Hepatocyte (in vitro differentiated cells): ENCODE results near the gene CYB561. TPM values are rescaled to one million over a fixed set of nuclear protein-coding genes. Genes with fewer than 3 reads are reported as not detected.
A peak's percentile ranks its signal among the peaks of the same experiment; 100 is the strongest.

Experiments
- DNase-seq: peaks from one replicate; pipeline ENCODE4 v3.0.0-alpha.2; 2016; ENCODE audit warnings: low spot score
- H2AFZ ChIP-seq: fragments of 200-600 bp; sonication (generic); 2 replicates; pipeline ENCODE4 v1.6.0; 2016; ENCODE audit warnings: antibody characterized with exemption, mild to moderate bottlenecking
- H3K27ac ChIP-seq: fragments of 200-600 bp; sonication (generic); 2 replicates; pipeline ENCODE4 v1.5.1; 2016; ENCODE audit warnings: mild to moderate bottlenecking
- H3K27me3 ChIP-seq: fragments of 200-600 bp; sonication (generic); 2 replicates; pipeline ENCODE4 v1.6.1; 2016
- H3K36me3 ChIP-seq: fragments of 200-600 bp; sonication (generic); replicated peaks from 2 replicates; pipeline ENCODE4 v1.5.1; 2016; ENCODE audit warnings: low read depth; ENCODE audit not compliant: insufficient read depth
- H3K4me1 ChIP-seq: fragments of 200-600 bp; sonication (generic); 2 replicates; pipeline ENCODE4 v1.5.1; 2016; ENCODE audit warnings: mild to moderate bottlenecking, moderate library complexity; ENCODE audit not compliant: insufficient read depth
- H3K4me2 ChIP-seq: fragments of 200-600 bp; sonication (generic); 2 replicates; pipeline ENCODE4 v1.6.0; 2016
- H3K4me3 ChIP-seq: fragments of 200-600 bp; sonication (generic); 2 replicates; pipeline ENCODE4 v1.5.1; 2016; ENCODE audit warnings: mild to moderate bottlenecking
- H3K79me2 ChIP-seq: fragments of 200-600 bp; sonication (generic); 2 replicates; pipeline ENCODE4 v1.6.0; 2017; ENCODE audit warnings: mild to moderate bottlenecking
- H3K9me2 ChIP-seq: fragments of 200-600 bp; sonication (generic); replicated peaks from 2 replicates; pipeline ENCODE4 v1.6.0; 2017; ENCODE audit warnings: mild to moderate bottlenecking; ENCODE audit not compliant: insufficient read depth
- H3K9me3 ChIP-seq: fragments of 200-600 bp; sonication (generic); 2 replicates; pipeline ENCODE4 v1.5.1; 2016; ENCODE audit warnings: low read depth, mild to moderate bottlenecking
- H4K20me1 ChIP-seq: fragments of 200-600 bp; sonication (generic); 2 replicates; pipeline ENCODE4 v1.6.0; 2016; ENCODE audit warnings: mild to moderate bottlenecking; ENCODE audit not compliant: insufficient read depth, poor library complexity, severe bottlenecking
- CTCF ChIP-seq: fragments of 200-600 bp; sonication (generic); IDR thresholded peaks from 2 replicates; pipeline ENCODE4 v1.5.1; 2016; ENCODE audit warnings: antibody characterized with exemption, mild to moderate bottlenecking; ENCODE audit not compliant: poor library complexity
- EZH2 ChIP-seq: fragments of 200-600 bp; sonication (generic); IDR thresholded peaks from 2 replicates; pipeline ENCODE4 v1.6.1; 2016; ENCODE audit warnings: antibody characterized with exemption, mild to moderate bottlenecking, borderline replicate concordance
- EZH2phosphoT487 ChIP-seq: fragments of 200-600 bp; sonication (generic); IDR thresholded peaks from one replicate; pipeline ENCODE4 v1.6.1; 2018; ENCODE audit warnings: antibody characterized with exemption, mild to moderate bottlenecking, low read depth, moderate library complexity; ENCODE audit not compliant: unreplicated experiment, severe bottlenecking
- WGBS: methylation state at CpG from one replicate; pipeline ENCODE4 v1.1.6; 2016; ENCODE audit warnings: low lambda C conversion rate; ENCODE audit errors: missing lambda C conversion rate; 5-methylcytosine and 5-hydroxymethylcytosine counted together
- polyA plus RNA-seq: library from polyadenylated mRNA; unstranded; fragments of >200 nt; fragmentation: Nextera tagmentation; extraction: Ambion mirVana; gene quantifications from 2 replicates; pipeline ENCODE4 v1.2.1, GENCODE V29; 2016
- total RNA-seq: library from RNA; depleted of rRNA; stranded (reverse); fragments of >200 nt; gene quantifications from 2 replicates; pipeline ENCODE4 v1.2.3, GENCODE V29; 2014

CYB561 gene
- total and polyA plus RNA-seq, 2 experiments from 2014 or later: 12.9 to 20.2 TPM

DNA sequence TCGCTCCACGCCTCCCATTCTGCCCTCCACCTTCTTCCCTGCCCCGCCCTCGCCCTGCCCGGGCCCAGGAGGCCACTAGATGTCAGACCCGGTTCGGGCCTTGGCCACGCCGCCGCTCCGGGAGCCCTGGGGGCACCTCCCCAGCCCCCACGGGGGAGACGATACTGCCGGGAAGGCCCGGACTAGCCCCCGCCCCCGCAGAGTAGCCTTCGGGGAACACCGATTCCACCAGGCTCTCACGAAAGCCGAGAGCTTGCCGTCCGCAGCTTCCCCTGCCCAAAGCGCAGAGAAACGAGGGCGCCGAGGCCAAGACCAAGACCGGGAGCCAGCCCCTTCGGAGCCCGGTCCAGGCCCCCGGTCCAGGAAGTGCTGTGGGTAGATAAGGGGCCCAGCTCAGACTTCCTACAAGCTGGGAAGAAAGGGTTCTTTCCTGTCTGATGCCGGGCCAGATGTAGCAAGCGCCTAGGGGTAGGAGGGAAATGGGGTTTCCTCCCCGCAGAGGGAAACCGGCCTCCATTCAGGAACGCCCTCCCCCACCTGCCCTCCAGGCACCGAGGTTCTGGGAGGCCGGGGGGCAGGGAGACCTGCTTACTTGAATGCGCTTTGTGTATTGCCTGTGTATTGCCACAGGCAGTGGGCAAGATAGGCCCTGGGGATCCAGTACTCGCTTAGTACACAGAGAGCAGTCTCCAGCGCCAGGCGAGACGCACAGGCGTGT is 806 bp upstream of the CYB561 start:
- 52% methylated on average over 35 of the region's 44 CpGs for WGBS
- Histone ChIP-seq H3K36me3 (no peaks in the 10 kb centered on the region), H3K4me3 (peak overlapping the region; percentile 50), H3K9me3 (no peaks in the 10 kb centered on the region), H3K4me1 (peaks cover 21% of the 10 kb centered on the region), H3K9me2 (no peaks in the 10 kb centered on the region), H3K79me2 (peaks cover 10% of the 10 kb centered on the region), H3K4me2 (peak overlapping the region; percentile 94), H3K27me3 (no peaks in the 10 kb centered on the region), H2AFZ (peak overlapping the region; percentile 98), H3K27ac (peak overlapping the region; percentile 77), H4K20me1 (no peaks in the 10 kb centered on the region)
- peak; percentile 48 for DNase-seq
- TF ChIP-seq CTCF (peak; percentile 16), EZH2phosphoT487 (no peak)

GRCh38 chr17:63445571-63445953 is 544 bp downstream of the CYB561 start:
- no peaks in the 10 kb centered on the region for H4K20me1 ChIP-seq
- no peaks in the 10 kb centered on the region for H3K9me3 ChIP-seq
- H3K36me3 ChIP-seq: no peaks in the 10 kb centered on the region
- TF ChIP-seq EZH2phosphoT487: no peak
- no peak for TF ChIP-seq EZH2
- TF ChIP-seq CTCF: no peak
- H2AFZ ChIP-seq: peak overlapping the region; percentile 98
- H3K4me1 ChIP-seq: peaks cover 21% of the 10 kb centered on the region
- 7% methylated on average over 23 of the region's 24 CpGs for WGBS
- H3K27me3 ChIP-seq: no peaks in the 10 kb centered on the region
- no peaks in the 10 kb centered on the region for H3K9me2 ChIP-seq
- peak; percentile 59 for DNase-seq
- H3K79me2 ChIP-seq: peaks cover 10% of the 10 kb centered on the region
- peak overlapping the region; percentile 77 for H3K27ac ChIP-seq
- H3K4me2 ChIP-seq: peak overlapping the region; percentile 94
- peak overlapping the region; percentile 50 for H3K4me3 ChIP-seq

DNA sequence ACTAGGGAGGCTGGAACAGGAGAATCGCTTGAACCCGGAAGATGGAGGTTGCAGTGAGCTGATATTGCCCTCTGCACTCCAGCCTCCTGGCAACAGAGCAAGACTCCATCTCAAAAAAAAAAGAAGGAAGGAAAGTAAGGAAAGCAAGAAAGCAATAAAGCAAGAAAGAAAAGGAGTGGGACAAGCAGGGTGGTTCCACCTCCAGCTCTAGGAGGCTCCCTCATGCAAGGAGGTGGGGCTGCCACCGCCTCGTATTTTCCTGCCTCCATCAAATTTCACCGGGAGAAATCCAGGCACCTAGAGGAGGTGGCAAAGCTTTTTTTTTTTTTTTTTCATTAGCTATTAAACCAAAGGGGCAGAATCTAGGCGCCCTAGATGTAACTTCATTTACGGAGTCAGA is 1.0 kb downstream of the CYB561 start:
- Histone ChIP-seq H3K9me3 (no peaks in the 10 kb centered on the region), H3K27ac (peak overlapping the region; percentile 77), H3K4me1 (peaks cover 21% of the 10 kb centered on the region), H3K4me2 (peak overlapping the region; percentile 94), H2AFZ (no peak overlapping the region), H4K20me1 (no peaks in the 10 kb centered on the region), H3K79me2 (peaks cover 10% of the 10 kb centered on the region), H3K9me2 (no peaks in the 10 kb centered on the region), H3K27me3 (no peaks in the 10 kb centered on the region), H3K36me3 (no peaks in the 10 kb centered on the region), H3K4me3 (peak overlapping the region; percentile 50)
- DNase-seq: no peak
- WGBS: 69% methylated on average over 7 of the region's 7 CpGs
- no peak for TF ChIP-seq EZH2phosphoT487
- no peak for TF ChIP-seq EZH2
- TF ChIP-seq CTCF: no peak
